B cell (primary cell): ENCODE results near the gene CATSPERD. TPM values are rescaled to one million over a fixed set of nuclear protein-coding genes. Genes with fewer than 3 reads are reported as not detected.

Experiments used
- ATAC-seq: fragments of 200-7000 bp; cut with Tn5 transposase; one replicate; pipeline ENCODE4 v1.10.0; 2021; ENCODE audit warnings: low read depth, mild to moderate bottlenecking, moderate number of reproducible peaks, moderate library complexity
- CTCF ChIA-PET: fragments of 350-600 bp; sonication (Branson Sonifier 250); formaldehyde crosslinking; loops from one replicate; lab custom pipeline; 2021; ENCODE audit warnings: antibody characterized with exemption, inconsistent platforms; lab: Charles Lee
- POLR2A ChIA-PET: fragments of 350-600 bp; sonication (Branson Sonifier 250); formaldehyde crosslinking; loops from one replicate; lab custom pipeline; 2021; ENCODE audit warnings: antibody characterized with exemption; lab: Charles Lee
- DNase-seq: peaks from one replicate; pipeline ENCODE4 v3.0.0; 2013
- H2AFZ ChIP-seq: 2 replicates; pipeline ENCODE4 v1.6.1; 2012; ENCODE audit warnings: mild to moderate bottlenecking, low read depth, low read length; ENCODE audit not compliant: insufficient read depth, poor library complexity, severe bottlenecking
- H3K27ac ChIP-seq, 2 donors: 1 replicate in 1 of 2; 2 replicates in 1 of 2; pipeline ENCODE4 v1.5.1; 2012 to 2013; ENCODE audit warnings: low read length in 2 of 2, mild to moderate bottlenecking in 2 of 2, moderate library complexity in 1 of 2
- H3K27me3 ChIP-seq, 4 experiments: fragments of 200-600 bp in 1 of 4; sonication (generic) in 1 of 4; replicated peaks in 1 of 4; 1 replicate in 2 of 4; 2 replicates in 2 of 4; pipeline versions ENCODE4 v1.6.1 to v1.7.0; 2013 to 2016; ENCODE audit warnings: low read length in 3 of 4, mild to moderate bottlenecking in 2 of 4, mixed read lengths in 1 of 4, moderate library complexity in 1 of 4; ENCODE audit not compliant: insufficient read depth in 4 of 4, control insufficient read depth in 3 of 4; ENCODE audit errors: control extremely low read depth in 1 of 4
- H3K36me3 ChIP-seq, 2 experiments: replicated peaks in 1 of 2; 1 replicate in 1 of 2; 2 replicates in 1 of 2; pipeline versions ENCODE4 v1.6.1 to v1.7.1; 2013; ENCODE audit warnings: low read length in 1 of 2; ENCODE audit not compliant: insufficient read depth in 2 of 2, control insufficient read depth in 1 of 2; ENCODE audit errors: control extremely low read depth in 1 of 2, extremely low read depth in 1 of 2
- H3K4me1 ChIP-seq, 2 donors: fragments of 200-600 bp in 1 of 2; sonication (generic) in 1 of 2; 1 replicate in 1 of 2; 2 replicates in 1 of 2; pipeline versions ENCODE4 v1.5.1 to v1.6.1; 2013 to 2017; ENCODE audit warnings: low read length in 2 of 2; ENCODE audit not compliant: control insufficient read depth in 2 of 2, insufficient read depth in 2 of 2
- H3K4me2 ChIP-seq: replicated peaks from 2 replicates; pipeline ENCODE3; 2012; ENCODE audit warnings: mild to moderate bottlenecking, low read depth, low read length; ENCODE audit not compliant: poor library complexity, severe bottlenecking
- H3K4me3 ChIP-seq, 5 experiments: fragments of 200-600 bp in 1 of 5; sonication (generic) in 1 of 5; 1 replicate in 3 of 5; 2 replicates in 2 of 5; pipeline versions ENCODE4 v1.5.1 to v1.7.0; 2011 to 2016; ENCODE audit warnings: low read length in 4 of 5, mild to moderate bottlenecking in 4 of 5, low read depth in 2 of 5, control low read depth in 1 of 5, moderate library complexity in 1 of 5; ENCODE audit not compliant: insufficient read depth in 1 of 5; ENCODE audit errors: control extremely low read depth in 1 of 5, extremely low read depth in 1 of 5
- H3K79me2 ChIP-seq: fragments of 200-600 bp; sonication (generic); one replicate; pipeline ENCODE4 v1.6.0; 2016; ENCODE audit warnings: low read length; ENCODE audit not compliant: control insufficient read depth, insufficient read depth
- H3K9ac ChIP-seq: fragments of 200-600 bp; sonication (generic); 2 replicates; pipeline ENCODE4 v1.6.1; 2017; ENCODE audit warnings: mild to moderate bottlenecking, low read length, moderate library complexity
- H3K9me3 ChIP-seq, 3 donors: one replicate each; pipeline versions ENCODE4 v1.6.1 to v1.7.1; 2013; ENCODE audit warnings: low read length in 2 of 3; ENCODE audit not compliant: control insufficient read depth in 2 of 3, insufficient read depth in 1 of 3; ENCODE audit errors: control extremely low read depth in 1 of 3
- H4K20me1 ChIP-seq: 2 replicates; pipeline ENCODE4 v1.6.0; 2012; ENCODE audit warnings: mild to moderate bottlenecking, low read length; ENCODE audit not compliant: insufficient read depth, control insufficient read depth, poor library complexity, severe bottlenecking
- H3K27ac Mint-ChIP-seq: one replicate; pipeline ENCODE4 v1.8.0; 2021; ENCODE audit warnings: mixed read lengths
- H3K27me3 Mint-ChIP-seq: one replicate; pipeline ENCODE4 v1.8.0; 2021; ENCODE audit warnings: mixed read lengths
- H3K4me1 Mint-ChIP-seq: one replicate; pipeline ENCODE4 v1.8.0; 2021; ENCODE audit warnings: mixed read lengths
- H3K4me3 Mint-ChIP-seq: one replicate; pipeline ENCODE4 v1.8.0; 2021; ENCODE audit warnings: mixed read lengths
- H3K9me3 Mint-ChIP-seq: one replicate; pipeline ENCODE4 v1.8.0; 2022; ENCODE audit warnings: mixed read lengths; ENCODE audit not compliant: insufficient read depth
- EZH2 ChIP-seq: IDR thresholded peaks from 2 replicates; pipeline ENCODE4 v1.6.1; 2012; ENCODE audit warnings: borderline replicate concordance, low read depth, mild to moderate bottlenecking, moderate library complexity, low read length; ENCODE audit not compliant: insufficient read depth, poor library complexity, severe bottlenecking
- WGBS: methylation state at CpG from one replicate; pipeline ENCODE4 v1.1.5; 2013; ENCODE audit warnings: missing lambda C conversion rate; ENCODE audit not compliant: insufficient coverage; 5-methylcytosine and 5-hydroxymethylcytosine counted together
- intact Hi-C: fragments of 100-400 bp; cut with micrococcal nuclease; formaldehyde crosslinking; loops from one replicate; pipeline ENCODE4 v1.10.0; 2022
- polyA plus RNA-seq: library from polyadenylated mRNA; depleted of rRNA; stranded (reverse); fragments of >200 nt; gene quantifications from 2 replicates; pipeline ENCODE4 v1.2.3, GENCODE V29; 2012
- total RNA-seq, 2 donors: library from RNA; stranded (reverse); fragments of 120-200 nt in 1 of 2; gene quantifications; 1 replicate in 1 of 2; 2 replicates in 1 of 2; pipeline versions ENCODE4 v1.2.3 to v1.2.4, GENCODE V29; 2013 to 2022
- TF ChIP-seq, protein P1 (sequence below): fragments of 200-600 bp; IDR thresholded peaks from one replicate; pipeline ENCODE4 v1.8.0; 2022; ENCODE audit warnings: antibody characterized with exemption, mild to moderate bottlenecking

CATSPERD gene
- total and polyA plus RNA-seq, 2 donors (not counting 1 experiment from before 2014, with no cell fraction given), result not detected

DNA sequence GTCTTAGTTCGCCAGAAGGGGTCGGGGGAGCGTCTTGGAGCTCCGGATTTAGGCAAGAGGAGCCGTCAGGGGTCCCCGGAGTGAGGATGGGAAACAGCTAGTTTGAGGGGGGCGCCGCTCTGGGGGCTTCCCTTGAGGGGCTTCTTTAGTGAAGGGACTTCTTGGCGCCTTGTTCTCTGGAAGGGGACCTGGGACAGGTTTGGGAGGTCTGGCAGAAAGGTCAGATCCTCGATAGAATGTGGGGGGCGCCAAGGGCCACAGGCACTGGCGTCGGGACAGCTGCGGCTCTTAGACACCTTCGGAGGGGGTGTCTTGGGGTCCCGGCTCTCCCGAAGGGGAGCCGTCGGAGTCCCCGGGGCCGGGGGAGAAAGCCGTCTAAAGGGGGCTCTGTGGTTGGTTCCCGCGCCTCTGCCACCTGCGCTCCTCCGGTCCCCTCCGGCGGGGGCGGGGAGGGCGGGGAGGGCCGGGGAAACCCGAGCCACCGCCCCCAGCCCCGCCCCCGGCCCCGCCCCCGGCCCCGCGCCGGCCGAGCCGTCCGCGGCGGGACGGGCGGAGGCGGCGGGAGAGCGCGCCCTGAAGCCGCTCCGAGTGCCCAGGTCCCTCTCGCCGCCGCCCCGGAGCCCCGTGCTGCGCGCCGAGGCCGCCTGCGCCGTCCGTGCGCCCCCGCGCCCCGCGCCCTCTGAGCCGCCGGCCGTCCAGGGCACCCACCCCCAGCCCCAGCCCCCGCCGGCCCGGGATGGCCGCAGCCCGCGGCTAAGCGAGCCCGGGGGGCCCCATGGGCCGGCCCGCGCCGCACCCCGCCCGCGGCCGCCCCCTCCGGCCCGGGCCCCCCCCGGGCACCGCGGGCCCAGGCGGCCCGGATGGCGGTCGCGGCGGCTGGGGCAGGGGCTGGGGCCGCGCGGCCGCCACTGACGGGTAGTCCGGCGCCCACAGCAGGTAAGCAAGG lies 84.4 kb downstream of the CATSPERD start, which contains the start of gene NRTN:
TSS of gene NRTN (plus strand) at position 552 of the 946 bp plus-strand sequence. CDS start 19,099 bp downstream, outside the sequence.
- Histone ChIP-seq H3K4me2 (peak within 1 kb of the TSS; percentile 80), H3K27ac (peak within 1 kb of the TSS in 1 of 2 donors; percentile 53), H4K20me1 (no peaks in the 10 kb centered on the region), H3K4me1 (peaks cover 20 to 27% of the 10 kb centered on the region in 2 donors), H2AFZ (peak within 1 kb of the TSS; percentile 62), H3K36me3 (no peaks in the 10 kb centered on the region), H3K27me3 (peaks cover 0 to 57% (median 26%) of the 10 kb centered on the region in 4 experiments), H3K79me2 (no peaks in the 10 kb centered on the region), H3K9me3 (peaks cover 0 to 42% (median 0%) of the 10 kb centered on the region in 3 donors), H3K4me3 (peak within 1 kb of the TSS in 4 of 5 experiments; percentile 7 to 55 (median 42)), H3K9ac (peak within 1 kb of the TSS; percentile 50)
- Mint-ChIP-seq H3K27ac (peak within 1 kb of the TSS; percentile 50), H3K4me3 (peak within 1 kb of the TSS; percentile 72), H3K27me3 (peaks cover 19% of the 10 kb centered on the region), H3K9me3 (no peaks in the 10 kb centered on the region), H3K4me1 (peaks cover 22% of the 10 kb centered on the region)
- CTCF ChIA-PET, result interaction anchor here (0.5 to 2.0 kb wide), 14 partner anchors 10 to 225 kb away, joined by 3 to 16 read pairs (median 4); partner anchors contain the start of genes DUS3L, NDUFA11 and VMAC
- TF ChIP-seq, protein P1, sequence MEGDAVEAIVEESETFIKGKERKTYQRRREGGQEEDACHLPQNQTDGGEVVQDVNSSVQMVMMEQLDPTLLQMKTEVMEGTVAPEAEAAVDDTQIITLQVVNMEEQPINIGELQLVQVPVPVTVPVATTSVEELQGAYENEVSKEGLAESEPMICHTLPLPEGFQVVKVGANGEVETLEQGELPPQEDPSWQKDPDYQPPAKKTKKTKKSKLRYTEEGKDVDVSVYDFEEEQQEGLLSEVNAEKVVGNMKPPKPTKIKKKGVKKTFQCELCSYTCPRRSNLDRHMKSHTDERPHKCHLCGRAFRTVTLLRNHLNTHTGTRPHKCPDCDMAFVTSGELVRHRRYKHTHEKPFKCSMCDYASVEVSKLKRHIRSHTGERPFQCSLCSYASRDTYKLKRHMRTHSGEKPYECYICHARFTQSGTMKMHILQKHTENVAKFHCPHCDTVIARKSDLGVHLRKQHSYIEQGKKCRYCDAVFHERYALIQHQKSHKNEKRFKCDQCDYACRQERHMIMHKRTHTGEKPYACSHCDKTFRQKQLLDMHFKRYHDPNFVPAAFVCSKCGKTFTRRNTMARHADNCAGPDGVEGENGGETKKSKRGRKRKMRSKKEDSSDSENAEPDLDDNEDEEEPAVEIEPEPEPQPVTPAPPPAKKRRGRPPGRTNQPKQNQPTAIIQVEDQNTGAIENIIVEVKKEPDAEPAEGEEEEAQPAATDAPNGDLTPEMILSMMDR, result no peak
- no peak for TF ChIP-seq EZH2
- 3% methylated on average over 100 of the region's 107 CpGs for WGBS
- DNase-seq (peak; percentile 73), ATAC-seq (peak; percentile 44)
- POLR2A ChIA-PET, result interaction anchor here (0.9 kb wide), 1 partner anchor 1135 kb away, joined by 6 read pairs; no protein-coding TSS in a partner anchor
- intact Hi-C loops, result loop anchor here (1.0 to 5.0 kb wide), 3 partner anchors 13 to 218 kb away; partner anchors contain the start of gene DUS3L
